Lower leg skin (tissue), 3 donors: ENCODE measurements around the gene FBXL19.

ENCODE experiments used
- CTCF ChIP-seq, 3 donors: fragments of 450-650 bp; IDR thresholded peaks; one replicate each; pipeline ENCODE4 v1.5.1; 2016; ENCODE audit warnings: antibody characterized with exemption in 3 of 3, mild to moderate bottlenecking in 3 of 3, moderate library complexity in 2 of 3
- POLR2A ChIP-seq, 2 donors: fragments of 450-650 bp; IDR thresholded peaks; one replicate each; pipeline ENCODE4 v1.6.1; 2016 to 2017; ENCODE audit warnings: antibody characterized with exemption in 2 of 2, mild to moderate bottlenecking in 1 of 2, moderate library complexity in 1 of 2

- TF ChIP-seq CTCF (IDR thresholded peaks at IDR 0.05) (peak in 1 of 3 donors; percentile 74), POLR2A (IDR thresholded peaks at IDR 0.05) (no peak)
Measured at GRCh38 chr16:30984669-30985400, 61.5 kb downstream of the FBXL19 start, which contains the start of gene HSD3B7.
